Hindlimb muscle (tissue), 1 donor: ENCODE measurements around the gene FGGY. TPM values are rescaled to one million over a fixed set of nuclear protein-coding genes. Genes with fewer than 3 reads are reported as not detected.
"Not testable (repeated sequence)": the region's sequence is repeated elsewhere in the genome, so short reads cannot be mapped to it uniquely, and the experiment has no call there.

Source experiments
- DNase-seq: peaks from one replicate; pipeline ENCODE4 v3.0.0-alpha.2; 2013
- polyA plus RNA-seq: library from polyadenylated mRNA; unstranded; fragments of 120-200 nt; gene quantifications from one replicate; pipeline ENCODE4 v1.2.1, GENCODE V29; 2013; ENCODE audit not compliant: insufficient read length

The FGGY gene
- polyA plus RNA-seq, 1 donor, result 17.2 TPM

DNA sequence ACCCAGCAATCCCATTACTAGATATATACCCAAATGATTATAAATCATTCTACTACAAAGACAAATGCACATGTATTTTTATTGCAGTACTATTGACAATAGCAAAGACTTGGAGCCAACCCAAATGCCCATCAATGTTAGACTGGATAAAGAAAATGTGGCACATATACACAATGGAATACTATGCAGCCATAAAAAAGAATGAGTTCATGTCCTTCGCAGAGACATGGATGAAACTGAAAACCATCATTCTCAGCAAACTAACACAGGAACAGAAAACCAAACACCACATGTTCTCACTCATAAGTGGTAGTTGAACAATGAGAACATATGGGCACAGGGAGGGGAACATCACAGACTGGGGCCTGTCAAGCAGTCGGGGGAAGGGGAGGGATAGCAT lies 414.0 kb downstream of the FGGY start:
- not testable (repeated sequence) for DNase-seq

GRCh38 chr1:59714219-59714618 lies 417.3 kb downstream of the FGGY start:
- no peak for DNase-seq

DNA sequence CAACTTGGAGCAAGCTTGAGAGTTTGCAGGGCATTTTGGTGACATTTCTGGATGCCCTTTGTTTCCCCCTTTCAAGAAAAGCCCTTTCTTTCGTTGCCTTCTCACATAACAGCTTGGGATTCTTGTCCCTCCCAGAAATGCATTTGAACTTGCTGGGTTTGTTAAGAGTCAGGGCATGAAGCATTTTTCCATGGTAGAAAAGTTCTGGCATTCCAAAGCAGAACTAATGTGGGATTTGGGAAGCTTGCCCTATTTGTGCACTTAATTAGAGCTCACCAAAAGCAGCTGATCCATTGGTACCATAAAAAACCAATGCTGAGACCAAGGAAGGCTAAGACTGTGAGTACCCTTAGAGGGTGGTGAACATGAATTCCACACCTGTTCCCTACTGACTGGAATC lies 418.1 kb downstream of the FGGY start:
- no peak for DNase-seq

DNA sequence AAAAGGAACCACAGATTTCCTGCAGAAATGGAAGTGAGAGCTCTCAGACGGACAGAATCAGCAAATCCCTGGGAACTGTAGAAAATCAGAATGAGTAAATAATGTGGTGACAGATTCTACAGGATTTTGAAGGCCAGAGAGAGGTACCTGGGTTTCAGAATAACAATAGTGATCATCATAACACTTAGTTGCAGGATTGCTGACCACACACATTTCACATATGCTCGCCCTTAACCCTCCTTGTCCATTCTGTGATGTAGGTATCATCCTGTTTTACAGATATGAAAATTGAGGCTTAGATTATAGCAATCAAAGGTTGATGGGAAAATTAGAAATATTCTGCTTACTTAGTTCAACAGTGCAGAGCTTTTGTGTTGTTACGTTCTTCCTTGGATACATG lies 419.9 kb downstream of the FGGY start:
- DNase-seq, result no peak

- no peak for DNase-seq
These were observed 421.4 kb downstream of the FGGY start for GRCh38 chr1:59718064-59718988.

DNA sequence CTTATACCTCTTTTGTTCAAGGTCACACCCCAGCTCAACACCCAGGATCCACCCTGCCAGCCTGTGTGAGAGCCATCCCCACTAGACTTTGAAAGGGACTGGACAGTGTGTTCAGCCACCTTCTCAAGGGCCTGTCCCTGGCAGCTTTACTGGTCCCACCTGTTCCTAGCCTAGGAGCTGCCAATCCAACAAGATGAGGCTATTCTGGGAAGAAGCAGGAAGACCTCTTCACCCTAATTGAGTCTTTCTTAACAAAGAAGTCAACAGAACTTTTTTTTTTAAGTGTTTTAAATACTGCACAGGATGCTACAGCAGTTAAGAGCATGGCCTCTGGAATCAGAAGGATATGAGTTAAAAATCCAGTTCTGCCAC lies 422.1 kb downstream of the FGGY start:
- no peak for DNase-seq

DNA sequence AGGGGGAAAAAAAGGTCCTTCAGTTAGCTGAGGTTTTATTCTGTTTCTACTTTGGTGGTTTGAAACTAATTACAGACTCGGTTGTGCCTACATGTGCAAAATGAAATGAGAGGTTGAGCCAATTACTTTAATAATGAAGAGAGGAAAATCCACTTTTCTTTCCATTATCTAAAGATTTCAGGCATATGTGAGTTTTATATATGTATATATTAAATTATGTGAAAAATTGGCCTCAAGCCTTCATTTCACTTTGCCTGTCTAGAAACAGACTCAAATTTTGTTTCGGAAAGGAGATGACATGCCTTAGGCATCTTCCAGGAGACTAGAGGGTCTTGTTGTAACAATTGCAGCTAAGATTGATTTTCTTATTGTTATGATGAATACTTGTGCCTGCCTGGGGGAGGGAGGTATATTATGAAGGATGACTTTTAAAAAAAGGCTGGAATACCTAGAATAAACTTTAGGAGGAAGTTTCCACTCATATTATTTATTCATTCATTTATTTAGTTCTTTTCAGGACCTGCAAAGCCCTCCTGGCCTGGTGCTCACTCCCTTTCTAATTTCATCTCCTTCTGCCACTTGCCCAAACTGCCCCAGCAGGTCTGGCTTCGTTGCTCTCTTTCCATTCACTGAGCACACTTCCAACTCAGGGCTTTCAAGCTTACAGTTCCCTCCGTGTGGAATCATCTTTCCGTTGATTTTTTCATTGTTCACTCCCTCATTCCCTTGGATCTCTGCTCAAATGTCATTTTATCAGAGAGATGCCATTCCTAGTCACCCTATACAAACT lies 423.6 kb downstream of the FGGY start:
- DNase-seq, result no peak

DNA sequence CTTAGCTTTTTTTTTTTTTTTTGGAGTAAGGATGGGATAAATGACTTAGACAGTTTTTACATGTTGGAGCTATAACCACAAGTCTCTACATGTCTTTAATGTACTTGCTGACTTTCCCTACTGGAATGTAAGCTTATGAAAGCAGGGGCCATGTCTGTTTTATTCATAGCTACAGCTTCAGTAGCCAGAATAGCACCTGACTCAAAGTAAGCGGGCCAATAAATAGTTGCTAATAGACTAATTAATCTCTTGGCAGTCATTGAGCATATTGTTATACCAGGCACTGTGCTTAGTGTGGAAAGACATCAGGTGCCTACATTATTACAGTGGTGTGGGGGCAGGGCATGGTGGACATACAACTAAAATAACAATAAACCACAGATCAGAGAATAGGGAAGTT lies 433.4 kb downstream of the FGGY start:
- DNase-seq, result no peak

DNA sequence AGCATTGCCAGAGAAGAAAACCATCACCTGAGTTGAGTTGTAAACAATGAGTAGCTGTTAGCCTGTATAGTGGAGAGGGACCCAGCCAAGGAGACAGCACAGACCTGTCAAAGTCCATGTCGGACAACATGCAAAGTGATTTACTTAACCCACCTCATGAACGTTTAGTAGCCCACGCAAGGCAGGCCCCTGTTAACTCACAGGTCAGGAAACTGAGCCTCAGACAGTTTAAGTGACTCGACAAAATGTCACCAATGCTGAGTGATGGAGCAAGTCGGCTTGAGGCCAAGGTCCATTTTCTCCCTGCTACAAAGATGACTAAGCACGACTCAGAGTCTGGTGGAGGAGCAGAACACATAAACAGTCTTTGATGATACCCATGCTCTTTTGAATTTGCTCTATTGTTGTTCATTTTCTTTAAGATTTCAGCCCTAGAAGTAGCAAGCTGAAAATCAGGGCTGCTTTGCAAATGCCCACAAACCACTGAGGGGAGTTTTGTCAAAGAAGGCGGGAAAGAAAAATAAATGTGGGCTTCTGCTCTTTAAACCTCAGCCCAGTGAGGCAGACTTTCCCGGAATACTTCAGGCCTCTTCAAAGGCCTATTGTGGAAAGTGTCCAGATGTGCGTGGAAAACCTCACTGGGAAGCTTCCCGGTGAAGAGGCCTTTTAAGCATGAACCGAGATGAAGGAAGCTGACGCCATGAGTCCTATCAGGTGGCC lies 434.0 kb downstream of the FGGY start:
- peak; percentile 72 for DNase-seq

- no peak for DNase-seq
These were observed 434.7 kb downstream of the FGGY start for GRCh38 chr1:59731591-59731990.

DNA sequence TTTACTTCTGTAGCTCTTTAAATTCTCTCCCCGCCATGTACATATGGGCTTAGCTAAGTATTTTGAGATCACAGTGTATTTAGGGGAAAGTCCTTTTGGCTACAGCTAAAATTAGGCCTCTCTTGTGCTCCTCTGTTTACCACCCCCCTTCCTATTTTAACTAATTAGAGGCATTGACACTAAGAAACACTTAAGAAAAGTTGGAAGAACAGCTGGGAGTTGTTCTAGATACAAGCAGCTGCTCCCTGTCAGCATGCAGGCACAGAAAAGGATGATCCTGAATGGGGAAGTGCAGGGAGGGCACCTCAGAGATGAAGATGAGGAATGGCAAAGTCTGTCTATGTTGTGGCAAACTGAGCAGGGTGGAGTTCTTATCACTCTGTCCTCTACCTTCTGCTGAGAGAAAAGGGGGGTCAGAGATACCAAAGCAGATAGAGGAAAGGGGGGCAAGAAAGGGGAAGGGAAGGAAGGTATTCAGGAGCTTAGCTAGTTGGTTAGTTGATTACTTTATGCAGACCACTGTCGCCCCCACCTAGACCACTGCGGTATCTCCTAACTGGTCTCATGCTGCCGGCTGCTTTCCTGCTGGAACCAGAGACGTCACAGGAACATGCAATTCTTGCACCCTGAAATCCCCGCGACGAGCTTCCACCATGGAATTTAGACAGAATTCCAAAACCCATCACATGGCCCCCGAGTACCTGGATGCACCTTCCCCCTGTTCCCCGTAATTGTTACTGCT lies 435.5 kb downstream of the FGGY start:
- DNase-seq, result no peak

- DNase-seq, result no peak
These were observed 436.7 kb downstream of the FGGY start for GRCh38 chr1:59733443-59734141.

GRCh38 chr1:59735927-59736326 lies 439.0 kb downstream of the FGGY start:
- not testable (repeated sequence) for DNase-seq

- DNase-seq, result no peak
These were observed 439.9 kb downstream of the FGGY start for GRCh38 chr1:59736744-59737143.

DNA sequence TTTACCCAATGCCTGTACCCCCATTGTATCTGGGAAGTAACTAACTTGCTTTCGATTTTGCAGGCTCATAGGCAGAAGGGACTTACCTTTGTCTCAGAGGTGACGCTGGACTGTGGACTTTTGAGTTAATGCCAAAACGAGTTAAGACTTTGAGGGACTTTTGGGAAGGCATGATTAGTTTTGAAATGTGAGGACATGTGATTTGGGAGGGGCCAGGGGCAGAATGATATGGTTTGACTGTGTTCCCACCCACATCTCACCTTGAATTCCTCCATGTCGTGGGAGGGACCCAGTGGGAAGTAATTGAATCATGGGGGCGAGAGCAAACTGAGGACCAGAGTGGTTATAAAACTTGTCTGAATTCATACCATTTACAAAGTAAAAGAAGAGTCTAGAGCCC lies 440.7 kb downstream of the FGGY start:
- DNase-seq, result no peak

DNA sequence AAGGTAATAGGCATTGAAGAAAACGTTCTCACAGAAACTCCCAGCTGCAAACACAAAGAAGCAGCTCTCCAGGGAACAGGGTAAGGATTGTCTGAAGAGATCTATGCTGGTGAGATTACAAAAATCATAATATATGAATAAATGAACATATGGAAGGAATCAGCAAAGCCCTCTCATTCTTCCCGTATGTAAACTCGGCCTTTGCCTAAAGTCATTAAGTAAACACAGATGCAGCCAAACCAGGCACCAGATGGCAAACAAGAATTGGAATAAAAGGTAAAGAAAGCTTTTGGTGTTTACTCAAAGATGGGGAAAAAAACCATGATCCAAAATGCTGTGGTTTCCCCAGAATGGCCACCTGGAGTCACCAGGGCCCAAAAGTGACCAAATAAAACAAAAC lies 441.3 kb downstream of the FGGY start:
- no peak for DNase-seq

DNA sequence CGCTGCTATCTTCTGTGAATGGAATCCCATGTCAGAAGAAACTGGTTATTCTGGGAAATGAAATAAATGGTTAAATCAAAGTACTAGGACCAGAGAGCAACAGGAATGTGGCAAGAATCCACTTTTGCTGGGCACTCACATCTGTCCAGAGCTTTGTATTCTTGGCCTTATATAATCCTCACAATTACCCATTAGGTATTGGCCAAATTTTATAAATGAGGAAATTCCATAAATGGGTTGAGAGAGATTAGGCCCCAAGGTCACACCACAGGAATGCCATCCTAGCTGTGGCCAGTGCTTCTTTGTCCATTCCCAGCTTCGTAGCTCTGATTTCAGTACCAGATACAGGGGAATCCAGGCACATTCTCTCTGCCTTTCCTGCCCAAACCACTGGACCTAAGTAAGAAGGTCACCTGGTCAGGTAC lies 441.7 kb downstream of the FGGY start:
- no peak for DNase-seq

GRCh38 chr1:59739111-59739510 lies 442.2 kb downstream of the FGGY start:
- DNase-seq, result no peak

DNA sequence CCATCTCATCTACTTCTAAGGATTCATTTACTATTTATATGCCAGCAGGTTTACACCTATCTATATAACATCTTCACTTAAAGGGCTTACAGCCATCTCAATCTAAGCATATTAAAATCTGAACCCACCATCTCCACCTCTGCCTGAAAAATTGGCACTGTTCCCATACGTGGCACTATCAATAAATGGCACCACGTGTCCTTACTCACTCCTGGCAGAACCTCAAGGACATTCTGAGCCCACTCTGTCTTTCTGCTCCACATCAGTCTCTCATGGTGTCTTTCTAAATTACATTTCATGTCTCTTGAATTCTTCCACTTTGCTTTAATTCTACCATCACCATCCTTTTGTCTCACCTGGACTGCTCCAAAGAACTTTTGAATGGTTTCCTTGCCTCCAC lies 445.6 kb downstream of the FGGY start:
- DNase-seq, result no peak

DNA sequence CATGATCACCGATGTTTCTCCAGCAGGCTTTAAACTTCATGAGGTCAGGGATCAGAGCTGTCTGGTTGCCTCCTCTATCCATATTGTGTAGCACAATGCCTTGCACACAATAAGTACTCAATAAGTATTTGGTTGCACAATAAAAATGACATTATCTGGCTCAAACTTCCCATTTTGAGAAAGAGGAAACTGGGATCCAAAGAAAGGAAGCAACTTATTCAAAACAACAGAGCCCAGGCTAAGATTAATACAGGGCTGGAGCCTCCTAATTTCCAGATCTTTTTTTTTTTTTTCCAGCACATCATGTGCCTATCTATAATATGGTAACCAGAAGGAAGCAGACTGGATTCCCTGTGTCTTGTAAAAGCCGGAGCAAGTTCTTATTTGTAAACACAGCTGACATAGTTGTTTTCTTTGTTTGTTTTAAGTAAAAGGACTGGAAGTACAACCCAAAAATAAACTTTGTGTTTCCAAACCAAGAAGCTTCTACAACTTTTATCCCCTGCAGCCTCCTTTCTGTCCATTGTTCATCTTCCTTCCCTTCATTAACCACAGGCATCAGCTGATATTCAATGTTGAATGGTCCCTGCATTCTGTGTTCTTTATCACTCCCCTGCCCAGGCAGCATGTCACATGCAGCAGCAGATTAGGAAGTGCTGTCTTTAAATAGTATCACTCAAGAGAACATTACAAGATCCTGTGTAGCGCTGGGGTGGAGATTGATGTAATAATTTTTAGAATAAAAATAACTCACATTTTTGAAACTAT lies 446.6 kb downstream of the FGGY start:
- DNase-seq, result no peak
